Kasumi-1 (cell line): ENCODE measurements around the gene PARM1.

ENCODE experiments used
- DNase-seq, 2 experiments: peaks; one replicate each; lab custom pipeline; 2025; lab: John Stamatoyannopoulos, UW

PARM1 gene

GRCh38 chr4:74942251-74942917, 9.5 kb downstream of the PARM1 start:
- no peak for DNase-seq

DNA sequence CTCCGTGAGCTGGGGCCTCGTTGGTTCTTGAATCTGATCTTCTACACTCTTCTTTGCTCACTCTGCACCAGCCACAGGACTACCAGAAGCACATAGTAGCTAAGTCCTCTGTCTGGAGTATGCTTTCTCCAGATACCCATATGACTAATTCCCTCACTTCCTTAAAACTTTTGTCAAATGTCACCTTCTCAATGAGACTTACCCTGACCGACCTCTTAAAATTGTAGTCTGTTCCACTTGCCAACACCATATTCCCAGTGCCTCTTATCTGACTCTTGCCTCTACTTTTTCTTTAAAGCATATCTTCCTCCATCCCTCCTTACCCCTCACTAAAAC, 10.0 kb downstream of the PARM1 start:
- no peak for DNase-seq

DNA sequence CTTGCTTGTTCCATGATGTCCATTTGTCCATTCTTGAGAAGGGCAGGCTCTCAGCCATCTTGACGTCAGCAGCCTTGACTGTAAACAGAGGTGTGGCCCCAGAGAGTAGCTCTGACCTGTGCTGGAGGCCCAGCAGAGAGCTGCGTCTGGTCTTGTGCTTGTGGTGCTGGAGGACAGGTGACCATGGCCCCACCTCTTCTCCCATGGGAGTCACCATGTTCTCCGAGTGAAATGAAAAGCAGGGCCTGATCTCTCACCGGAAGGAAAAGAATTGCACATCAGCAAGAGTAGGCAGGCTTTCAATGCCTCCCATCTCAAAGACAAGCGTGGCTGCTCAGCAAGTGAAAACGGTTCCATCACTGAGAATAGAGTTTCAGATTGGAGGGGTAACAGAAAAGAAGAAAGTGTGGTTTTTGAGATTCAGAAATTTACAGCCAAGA, 11.5 kb downstream of the PARM1 start:
- DNase-seq = no peak

DNA sequence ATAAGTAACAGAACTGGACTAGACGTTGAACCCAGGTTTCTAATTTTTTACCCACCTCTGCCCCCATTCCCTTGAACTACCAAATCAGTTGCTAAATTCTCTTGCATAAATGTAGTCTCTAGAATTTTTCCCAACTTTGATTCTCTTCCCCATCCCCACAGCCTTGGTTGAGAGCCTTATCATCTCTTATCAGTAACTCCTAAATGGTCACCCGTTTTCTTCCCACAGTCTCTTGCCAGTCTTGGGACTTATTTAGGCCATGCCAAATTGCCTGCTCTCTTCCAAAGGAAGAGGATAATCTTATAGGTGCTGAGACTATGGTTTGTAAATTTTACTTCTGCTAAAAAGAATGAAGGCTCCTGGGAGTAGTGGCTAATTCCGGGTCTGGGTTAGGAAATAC, 13.3 kb downstream of the PARM1 start:
- no peak for DNase-seq

DNA sequence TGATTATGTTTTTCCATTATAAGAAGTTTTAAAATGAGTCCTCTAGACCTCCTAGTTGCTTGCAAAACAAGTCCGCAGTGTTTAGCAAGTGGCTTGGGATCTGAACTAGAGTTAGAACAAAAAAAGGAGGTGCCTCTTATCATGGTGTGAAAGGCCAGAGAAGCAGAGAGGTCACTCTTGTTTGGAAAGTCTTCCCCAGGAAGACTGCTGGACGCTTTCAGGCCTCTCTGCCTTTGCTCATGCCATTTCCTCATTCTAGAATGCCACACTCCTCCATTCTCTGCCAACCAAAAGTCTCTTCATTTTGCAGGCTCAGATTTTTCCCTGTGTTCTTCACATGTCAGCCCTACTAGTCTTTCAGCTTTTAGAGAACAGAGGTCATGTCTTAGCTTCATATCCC, 14.9 kb downstream of the PARM1 start:
- no peak for DNase-seq

GRCh38 chr4:74948236-74948635, 15.3 kb downstream of the PARM1 start:
- DNase-seq = no peak

GRCh38 chr4:74950200-74950599, 17.3 kb downstream of the PARM1 start:
- DNase-seq = no peak

DNA sequence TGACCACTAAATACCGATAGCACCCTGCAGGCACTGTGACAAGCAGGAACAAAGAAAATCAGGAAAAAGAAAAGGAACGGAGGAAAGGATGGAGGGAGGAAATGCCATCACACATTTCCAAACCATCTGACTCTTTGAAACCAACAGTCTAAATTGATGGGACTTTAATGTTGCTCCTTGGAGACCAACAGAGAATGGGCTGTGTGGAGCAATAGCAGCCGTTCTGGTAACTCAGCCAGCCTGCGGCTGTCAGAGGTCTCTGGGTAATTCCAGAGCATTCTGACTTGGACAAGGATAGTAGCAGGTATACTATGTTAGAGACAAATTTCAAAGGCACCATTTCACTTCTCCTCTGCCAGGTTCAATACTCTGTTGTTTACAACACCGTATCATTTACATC, 18.0 kb downstream of the PARM1 start:
- no peak for DNase-seq

DNA sequence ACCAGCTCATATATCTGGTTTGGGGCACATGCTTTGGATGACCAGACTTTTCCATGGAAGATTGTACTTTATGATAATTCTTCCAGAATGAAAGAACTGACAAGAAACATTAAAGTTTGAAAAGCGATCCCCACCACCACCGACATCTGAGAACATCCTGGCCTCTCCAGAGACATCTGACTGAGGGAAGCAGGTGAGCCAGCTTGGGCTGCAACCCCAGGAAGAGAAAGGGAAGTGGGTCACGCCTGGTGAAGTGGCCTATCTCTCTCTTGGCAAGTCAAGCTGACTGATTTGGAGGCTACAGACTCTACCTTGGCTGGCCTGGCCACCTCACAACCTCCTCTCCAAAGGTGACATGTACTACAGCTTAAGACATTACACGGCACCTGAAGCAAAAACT, 20.7 kb downstream of the PARM1 start:
- DNase-seq = no peak

DNA sequence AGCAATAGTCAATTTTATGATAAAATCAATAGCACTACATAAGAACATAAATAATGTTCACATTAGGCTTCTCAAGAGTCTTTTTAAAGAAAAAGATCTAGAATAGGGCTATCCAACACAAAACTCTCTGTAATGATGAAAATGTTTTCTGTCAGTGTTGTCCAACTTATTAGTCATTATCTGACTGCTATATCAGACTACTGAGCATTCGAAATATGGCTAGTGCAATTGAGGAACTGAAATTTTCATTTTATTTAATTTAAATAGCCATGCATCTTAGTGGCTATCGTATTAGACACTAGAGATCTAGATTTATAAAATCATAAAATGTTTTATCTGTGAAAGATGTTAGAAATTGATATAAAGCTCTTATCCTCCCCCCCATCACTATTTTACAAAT, 26.0 kb downstream of the PARM1 start:
- no peak for DNase-seq

GRCh38 chr4:74961230-74961629, 28.3 kb downstream of the PARM1 start:
- no peak for DNase-seq

DNA sequence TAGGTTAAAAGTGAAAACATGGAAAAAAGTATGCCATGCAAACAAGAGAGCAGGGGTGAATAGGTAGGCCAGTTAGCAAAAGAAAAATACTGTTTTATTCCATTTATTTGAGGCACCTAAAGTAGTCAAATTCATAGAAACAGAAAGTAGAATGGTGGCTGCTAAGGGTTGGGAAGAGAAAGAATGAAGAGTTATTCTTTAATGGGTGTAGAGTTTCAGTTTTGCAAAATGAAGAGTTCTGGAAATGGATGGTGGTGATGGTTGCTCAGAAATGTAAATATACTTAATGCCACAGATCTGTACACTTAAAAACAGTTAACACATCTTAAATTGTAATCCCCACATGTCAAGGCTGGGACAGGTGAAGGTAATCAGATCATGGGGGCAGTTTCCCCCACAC, 29.7 kb downstream of the PARM1 start:
- no peak for DNase-seq

GRCh38 chr4:74964311-74964710, 31.4 kb downstream of the PARM1 start:
- no peak for DNase-seq

DNA sequence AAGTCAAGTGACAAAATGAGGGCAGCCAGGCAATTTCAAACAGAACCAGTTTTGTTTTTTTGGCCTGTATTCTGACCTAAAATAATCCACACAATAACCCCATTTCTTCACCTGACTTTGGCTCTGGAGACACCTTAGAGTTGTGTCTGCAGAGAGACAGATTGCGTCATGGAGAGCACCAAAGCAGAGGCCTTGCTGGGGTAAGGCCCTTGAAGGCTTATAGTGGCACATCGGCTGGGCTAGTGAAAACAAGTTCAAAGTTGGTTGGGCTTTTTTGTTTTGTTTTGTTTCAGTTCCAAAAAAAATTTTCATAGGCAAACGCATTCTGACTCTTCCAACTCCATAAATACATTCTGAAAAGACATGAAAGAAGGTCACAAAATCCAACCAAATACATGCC, 34.4 kb downstream of the PARM1 start:
- no peak for DNase-seq

GRCh38 chr4:74968456-74969164, 35.7 kb downstream of the PARM1 start:
- no peak for DNase-seq

GRCh38 chr4:74969507-74970474, 36.9 kb downstream of the PARM1 start:
- DNase-seq = no peak

DNA sequence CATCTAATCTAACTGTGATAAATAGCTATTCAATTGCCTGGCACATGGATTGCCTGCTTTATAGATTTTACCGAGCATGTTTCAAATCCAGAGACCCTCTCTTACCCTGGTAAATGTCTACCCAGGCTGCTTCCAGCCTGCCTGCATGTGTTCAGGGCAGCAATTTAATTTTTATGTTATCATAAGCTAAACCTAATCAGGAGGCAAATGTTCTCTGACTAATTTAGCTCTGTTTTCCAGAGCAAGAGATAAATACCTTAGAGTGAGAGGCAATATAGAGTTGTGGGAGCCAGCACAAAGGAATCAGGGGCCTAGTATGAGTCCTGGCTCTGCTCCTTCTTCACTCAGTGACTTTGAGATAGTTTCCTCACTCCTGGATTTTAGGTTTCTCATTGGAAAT, 37.7 kb downstream of the PARM1 start:
- no peak for DNase-seq

DNA sequence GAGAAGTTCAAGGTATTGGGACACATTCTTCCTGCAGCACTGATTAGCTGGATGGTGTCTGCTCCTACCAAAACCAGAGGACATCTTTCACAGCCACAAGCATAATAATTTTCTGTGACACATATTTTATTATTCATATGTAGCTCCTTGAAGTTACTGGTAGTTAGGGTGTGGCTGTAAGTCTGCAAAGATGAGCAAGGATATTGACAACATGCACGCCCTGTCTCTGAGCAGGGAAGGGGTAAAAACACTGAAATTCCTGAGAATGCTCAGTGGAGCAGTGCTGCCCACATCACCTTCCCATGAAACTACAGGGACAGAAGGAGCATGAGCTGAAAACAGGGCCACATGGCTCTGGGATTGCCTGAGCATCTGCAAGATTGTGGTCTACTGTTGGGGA, 38.9 kb downstream of the PARM1 start:
- no peak for DNase-seq

DNA sequence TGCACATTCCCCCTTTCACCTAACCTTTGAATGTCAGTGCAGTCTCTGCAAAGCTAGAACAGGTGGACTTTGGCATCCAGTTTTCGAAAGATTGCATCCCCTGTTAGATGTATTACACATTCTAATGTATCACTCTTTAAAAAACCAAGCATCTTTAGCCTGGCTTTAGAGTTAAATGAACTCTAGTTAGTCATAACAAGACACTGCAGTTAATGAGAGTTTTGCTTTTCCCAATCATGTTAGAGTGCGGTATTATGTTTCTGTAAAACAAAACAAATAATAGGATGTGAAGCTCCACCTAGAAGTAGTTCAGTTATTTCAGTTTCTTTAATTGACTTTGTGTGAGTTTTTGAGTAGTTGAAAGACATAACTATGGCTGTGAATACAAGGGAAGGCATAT, 42.2 kb downstream of the PARM1 start:
- DNase-seq = no peak

DNA sequence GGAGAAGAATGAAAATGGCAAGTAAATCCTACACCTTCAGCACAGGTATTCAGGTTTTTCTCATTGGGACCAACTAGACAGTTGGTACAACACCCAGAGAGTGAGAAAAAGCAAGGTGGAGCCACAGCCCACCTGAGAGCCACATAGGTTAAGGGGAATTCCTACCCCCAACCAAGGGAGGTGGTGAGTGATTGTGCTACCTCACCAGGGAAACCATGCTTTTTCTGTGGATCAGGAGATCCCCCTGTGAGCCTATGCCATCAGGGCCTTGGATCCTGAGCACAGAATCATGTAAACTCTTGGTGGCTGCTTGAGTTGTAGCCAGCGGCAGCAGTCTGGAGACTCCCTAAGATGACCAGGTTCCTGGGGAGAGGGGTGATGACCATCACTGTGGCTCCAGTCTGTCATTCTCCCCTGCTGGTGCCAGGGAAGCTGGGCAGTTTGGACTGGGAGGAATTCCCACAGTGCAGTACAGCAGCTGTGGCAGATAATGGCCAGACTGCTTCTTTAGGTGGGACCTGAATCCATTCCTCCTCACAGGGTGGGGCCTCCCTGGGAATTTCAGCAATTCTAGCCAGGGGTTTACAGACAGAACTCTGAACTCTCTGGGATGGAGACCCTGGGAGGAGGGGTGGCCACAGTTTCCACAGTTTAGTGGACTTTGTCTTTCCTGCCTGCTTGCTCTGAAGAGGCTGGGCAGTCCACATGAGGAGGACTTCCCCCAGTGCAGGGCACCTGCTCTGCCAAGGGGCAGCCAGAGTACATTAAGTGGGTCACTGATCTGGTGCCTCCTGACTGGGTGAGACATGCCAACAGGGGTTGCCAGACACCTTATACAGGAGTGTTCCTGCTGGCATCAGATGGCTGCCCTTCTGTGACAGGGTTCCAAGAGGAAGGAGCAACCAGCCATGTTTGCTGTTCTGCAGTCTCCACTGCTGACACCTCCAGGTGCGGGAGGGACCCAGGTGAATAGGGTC, 43.2 kb downstream of the PARM1 start:
- DNase-seq = no peak

DNA sequence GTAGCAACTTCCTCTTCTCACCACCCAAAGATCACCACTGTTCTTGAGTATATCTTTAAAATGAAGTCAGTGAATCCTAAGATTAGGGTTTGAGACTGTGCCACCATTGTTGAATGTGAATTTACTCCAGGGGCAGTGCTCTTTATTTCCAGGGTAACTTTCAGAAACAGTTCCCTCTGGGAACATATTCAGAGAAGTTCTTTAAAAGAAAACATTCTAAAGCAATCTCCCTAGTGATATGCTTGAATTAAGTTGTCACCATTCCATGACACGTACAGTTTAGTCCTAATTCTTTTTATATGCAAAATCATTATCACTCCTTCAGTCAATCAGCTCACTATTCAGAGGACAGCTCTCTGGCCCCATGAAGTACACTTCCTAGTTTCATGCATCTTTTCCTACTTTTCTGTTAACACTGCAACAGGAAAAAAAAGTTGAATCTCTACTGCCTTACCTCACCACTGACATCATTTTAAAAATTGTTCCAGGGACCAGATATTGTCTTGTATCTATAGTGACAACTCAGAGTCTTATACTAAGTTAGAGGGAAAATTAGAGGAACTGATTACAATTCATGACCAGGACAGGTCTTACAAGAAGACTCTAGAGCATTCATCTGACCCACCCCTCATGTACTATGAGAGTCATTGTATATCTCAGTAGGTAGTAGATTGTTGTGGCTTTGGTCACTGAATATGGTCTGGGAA, 49.8 kb downstream of the PARM1 start:
- peak in 1 of 2 experiments; percentile 5 for DNase-seq
